ENCODE results near the gene LATS1.

GRCh38 chr6:149728499-149729234, 10.8 kb upstream of the LATS1 start:
- TF ChIP-seq TARDBP (IDR thresholded peaks at IDR 0.05) = no peak
- no peak for TF ChIP-seq SP1 (IDR thresholded peaks at IDR 0.05)
- TF ChIP-seq SUZ12 (IDR thresholded peaks at IDR 0.05) = no peak
- no peak for TF ChIP-seq ELF4 (IDR thresholded peaks at IDR 0.05)
- no peak for TF ChIP-seq FOXK2 (IDR thresholded peaks at IDR 0.05)
- TF ChIP-seq, protein P1, sequence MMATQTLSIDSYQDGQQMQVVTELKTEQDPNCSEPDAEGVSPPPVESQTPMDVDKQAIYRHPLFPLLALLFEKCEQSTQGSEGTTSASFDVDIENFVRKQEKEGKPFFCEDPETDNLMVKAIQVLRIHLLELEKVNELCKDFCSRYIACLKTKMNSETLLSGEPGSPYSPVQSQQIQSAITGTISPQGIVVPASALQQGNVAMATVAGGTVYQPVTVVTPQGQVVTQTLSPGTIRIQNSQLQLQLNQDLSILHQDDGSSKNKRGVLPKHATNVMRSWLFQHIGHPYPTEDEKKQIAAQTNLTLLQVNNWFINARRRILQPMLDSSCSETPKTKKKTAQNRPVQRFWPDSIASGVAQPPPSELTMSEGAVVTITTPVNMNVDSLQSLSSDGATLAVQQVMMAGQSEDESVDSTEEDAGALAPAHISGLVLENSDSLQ (IDR thresholded peaks at IDR 0.05) = no peak
- no peak for TF ChIP-seq FOXM1 (IDR thresholded peaks at IDR 0.05; ENCODE audit: borderline replicate concordance)
- TF ChIP-seq FOXA1 (IDR thresholded peaks at IDR 0.05) = no peak
- no peak for TF ChIP-seq HDGF (IDR thresholded peaks at IDR 0.05; ENCODE audit: borderline replicate concordance)
- TF ChIP-seq BHLHE40 (IDR thresholded peaks at IDR 0.05; ENCODE audit: borderline replicate concordance) = no peak
- no peak for TF ChIP-seq NFRKB (IDR thresholded peaks at IDR 0.05)
- TF ChIP-seq LEF1 (IDR thresholded peaks at IDR 0.05; ENCODE audit: borderline replicate concordance) = no peak
- TF ChIP-seq ZNF384 (IDR thresholded peaks at IDR 0.05) = no peak
- no peak for TF ChIP-seq L3MBTL2 (conservative IDR thresholded peaks at IDR 0.05)

Data from HEK293T (cell line).